SK-N-SH (cell line): ENCODE data around the gene ABLIM1.

ENCODE experiments used
- RCOR1 ChIP-seq: fragments of 150-350 bp; IDR thresholded peaks from 2 replicates; pipeline ENCODE4 v1.6.1; 2017; ENCODE audit warnings: antibody characterized with exemption, low read length
- REST ChIP-seq: IDR thresholded peaks from 2 replicates; pipeline ENCODE4 v1.6.1; 2012; ENCODE audit warnings: mild to moderate bottlenecking, low read depth, low read length, moderate library complexity
- TF ChIP-seq, protein P1 (sequence below): fragments of 200-600 bp; sonication (generic); IDR thresholded peaks from 2 replicates; pipeline ENCODE4 v1.6.1; 2017; ENCODE audit warnings: antibody characterized with exemption, mild to moderate bottlenecking, moderate library complexity

DNA sequence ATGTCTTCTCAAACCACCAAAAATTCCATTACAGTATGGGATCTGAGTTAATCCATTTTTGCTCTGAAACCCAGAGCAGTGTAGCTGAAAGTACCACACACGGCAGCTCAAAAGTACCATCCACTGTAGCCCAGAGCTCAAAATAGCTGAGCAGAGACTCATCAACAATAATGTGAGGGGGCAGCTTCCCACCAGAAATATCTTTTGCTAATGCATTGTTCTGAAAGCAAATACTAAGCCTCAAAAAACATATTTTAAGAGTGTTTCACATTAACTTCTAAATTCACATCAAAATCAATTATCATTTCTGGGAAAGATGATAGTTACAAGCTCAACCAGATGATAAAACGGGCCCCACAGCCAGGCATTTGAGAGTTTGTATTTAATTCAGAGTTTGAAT lies 73.7 kb downstream of the ABLIM1 start:
- TF ChIP-seq, protein P1, sequence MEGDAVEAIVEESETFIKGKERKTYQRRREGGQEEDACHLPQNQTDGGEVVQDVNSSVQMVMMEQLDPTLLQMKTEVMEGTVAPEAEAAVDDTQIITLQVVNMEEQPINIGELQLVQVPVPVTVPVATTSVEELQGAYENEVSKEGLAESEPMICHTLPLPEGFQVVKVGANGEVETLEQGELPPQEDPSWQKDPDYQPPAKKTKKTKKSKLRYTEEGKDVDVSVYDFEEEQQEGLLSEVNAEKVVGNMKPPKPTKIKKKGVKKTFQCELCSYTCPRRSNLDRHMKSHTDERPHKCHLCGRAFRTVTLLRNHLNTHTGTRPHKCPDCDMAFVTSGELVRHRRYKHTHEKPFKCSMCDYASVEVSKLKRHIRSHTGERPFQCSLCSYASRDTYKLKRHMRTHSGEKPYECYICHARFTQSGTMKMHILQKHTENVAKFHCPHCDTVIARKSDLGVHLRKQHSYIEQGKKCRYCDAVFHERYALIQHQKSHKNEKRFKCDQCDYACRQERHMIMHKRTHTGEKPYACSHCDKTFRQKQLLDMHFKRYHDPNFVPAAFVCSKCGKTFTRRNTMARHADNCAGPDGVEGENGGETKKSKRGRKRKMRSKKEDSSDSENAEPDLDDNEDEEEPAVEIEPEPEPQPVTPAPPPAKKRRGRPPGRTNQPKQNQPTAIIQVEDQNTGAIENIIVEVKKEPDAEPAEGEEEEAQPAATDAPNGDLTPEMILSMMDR = no peak
- TF ChIP-seq REST = no peak
- TF ChIP-seq RCOR1 = no peak
